T follicular helper cell (primary cell): ENCODE data around the gene NELL2.

Experiments
- DNase-seq: peaks from one replicate; pipeline ENCODE4 v3.0.0-alpha.2; 2020; ENCODE audit warnings: low read depth

NELL2 gene

DNA sequence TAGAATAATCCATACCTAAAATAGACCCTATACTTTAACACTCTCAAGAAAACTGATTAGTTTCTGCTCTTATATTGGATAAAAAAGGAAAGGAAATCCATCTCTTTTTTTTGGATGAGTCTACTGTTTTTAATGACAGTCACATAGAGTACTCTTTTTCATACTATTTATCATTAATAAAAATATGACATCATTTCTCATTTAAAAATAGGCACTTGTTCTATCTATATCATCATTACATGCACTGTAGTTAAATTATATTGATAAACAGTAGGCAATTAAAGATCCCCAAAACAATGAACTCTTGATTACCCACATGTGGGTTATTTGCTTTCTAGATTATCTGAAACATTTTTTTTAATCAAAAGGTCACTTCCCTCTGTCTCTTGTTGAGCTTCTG is 338.8 kb downstream of the NELL2 start:
- DNase-seq = no peak

DNA sequence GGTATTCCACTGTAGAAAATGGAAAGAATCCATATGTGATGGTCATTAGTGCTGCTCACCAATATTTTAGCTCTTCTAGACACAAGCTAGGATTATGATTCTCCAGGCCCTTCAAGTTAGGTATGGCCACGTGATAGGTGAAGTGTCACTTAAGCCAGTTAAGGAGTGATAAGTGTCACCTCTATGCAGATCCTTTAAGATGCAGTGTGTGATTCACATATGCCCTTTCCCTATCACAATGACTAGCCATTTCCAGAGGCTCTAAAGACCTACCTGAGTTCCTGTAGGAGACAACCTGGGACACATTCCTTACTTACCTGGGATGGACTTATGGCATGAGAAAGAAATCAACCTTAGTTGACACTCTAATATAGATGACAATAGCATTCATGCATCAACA is 343.2 kb downstream of the NELL2 start:
- DNase-seq = no peak

DNA sequence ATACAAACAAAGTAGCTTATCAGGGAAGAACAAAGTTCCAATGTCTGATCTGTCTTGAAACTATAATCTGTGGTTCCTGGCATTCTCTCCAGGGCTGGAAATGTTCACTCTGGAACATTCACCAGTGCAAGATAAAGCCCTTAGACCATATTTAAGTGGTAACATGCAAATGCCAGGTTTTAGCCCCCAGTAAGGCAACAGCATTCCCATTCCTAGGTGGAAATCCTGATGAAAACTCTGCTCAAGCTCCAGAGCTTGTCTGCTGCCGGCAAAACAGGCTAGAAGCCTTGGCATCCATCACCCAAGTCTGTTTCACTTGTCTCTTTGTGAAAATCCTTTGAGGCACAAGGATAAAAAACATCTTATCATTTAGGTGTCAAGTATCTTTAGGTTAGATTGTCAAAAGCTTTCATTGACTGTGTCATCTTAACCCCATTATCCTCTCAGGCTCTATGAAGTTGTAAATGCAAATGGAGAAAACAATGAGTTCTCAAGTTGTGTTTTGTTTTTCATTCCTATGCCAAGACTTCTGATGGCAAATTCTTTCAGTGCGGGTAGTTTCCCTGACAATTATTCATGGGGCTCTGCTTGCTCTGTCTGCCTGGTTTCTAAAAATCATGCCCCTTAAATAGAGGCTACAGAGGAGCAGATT is 344.7 kb downstream of the NELL2 start:
- no peak for DNase-seq

DNA sequence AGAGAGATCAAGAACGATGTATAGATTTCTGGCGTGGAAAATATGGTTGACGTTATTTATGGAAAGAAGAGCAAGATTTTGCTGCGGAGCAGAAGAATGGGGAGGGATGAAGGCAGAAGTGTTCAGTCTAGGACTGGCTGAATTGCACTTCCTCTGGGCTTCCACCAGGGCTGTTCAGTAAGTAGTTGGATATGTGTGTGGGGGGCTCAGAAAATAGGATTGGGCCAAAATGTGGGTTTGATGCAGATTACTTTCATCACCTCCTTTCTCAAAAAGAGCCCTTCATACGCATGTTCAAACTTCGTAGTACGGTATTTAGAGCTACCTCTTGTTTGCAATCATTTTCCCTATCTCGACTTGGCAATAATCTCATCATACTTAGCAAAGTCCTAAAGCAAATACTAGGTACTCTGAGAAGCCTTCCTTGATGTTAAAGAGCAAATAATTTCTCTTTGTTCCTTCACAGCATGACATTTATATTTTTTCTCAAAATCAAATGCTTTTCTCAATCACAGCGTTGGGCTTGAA is 349.4 kb downstream of the NELL2 start:
- no peak for DNase-seq

DNA sequence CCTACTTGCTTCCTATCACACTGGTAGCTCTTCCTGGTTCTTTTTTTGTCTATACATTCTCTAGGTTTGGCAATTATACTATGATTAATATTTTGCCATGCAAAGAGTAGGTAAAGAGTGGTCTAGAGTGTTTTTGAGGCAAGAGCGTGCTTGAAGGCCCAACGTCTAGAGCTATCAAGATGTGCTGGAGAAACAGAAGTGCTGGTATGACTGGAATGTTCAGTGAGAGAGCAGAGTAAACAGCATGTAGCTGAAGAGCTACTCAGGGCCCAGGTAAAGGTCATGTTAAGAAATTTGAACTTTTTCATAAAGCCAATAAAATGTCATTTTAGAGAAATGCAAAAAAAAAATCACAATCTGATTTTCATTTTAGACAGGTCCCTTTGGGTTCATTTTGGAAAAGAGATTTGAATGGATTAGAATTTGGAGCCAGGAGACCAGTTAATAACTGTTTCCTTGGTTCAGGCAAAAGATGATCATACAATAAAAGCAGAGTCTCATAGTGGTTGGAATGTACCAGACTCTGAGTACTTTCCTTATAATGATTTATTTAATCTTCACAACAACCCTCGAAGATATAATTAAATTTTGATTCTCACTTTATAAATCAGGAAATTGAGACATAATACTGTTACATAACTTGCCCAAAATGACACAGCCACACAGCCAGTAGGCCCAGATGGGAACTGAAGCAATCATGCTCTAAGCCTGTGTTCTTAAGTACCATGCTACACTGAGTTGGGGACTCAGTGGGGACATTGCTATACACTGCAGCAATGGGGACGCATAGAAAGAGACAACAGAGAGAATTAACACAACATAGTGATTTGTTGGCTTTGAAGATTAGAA is 350.1 kb downstream of the NELL2 start:
- DNase-seq = no peak

DNA sequence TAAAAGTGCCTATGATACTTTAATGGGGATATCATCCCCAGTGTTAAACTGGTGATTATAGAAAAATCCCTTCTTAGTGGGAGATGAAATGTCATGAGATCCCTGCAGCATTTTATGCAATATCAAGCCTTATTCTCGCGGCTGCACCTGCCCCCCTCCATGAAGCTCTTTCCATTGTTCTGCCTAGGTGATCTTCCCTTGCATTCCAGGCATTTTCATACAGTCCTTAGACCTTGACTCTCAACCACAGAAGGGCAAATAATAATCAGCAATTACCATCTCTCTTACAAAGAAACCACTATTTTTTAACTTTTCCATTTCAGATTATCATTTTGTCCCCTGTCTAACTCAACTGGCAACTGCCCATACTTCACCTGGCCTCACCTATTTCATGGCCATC is 352.3 kb downstream of the NELL2 start:
- DNase-seq = no peak

DNA sequence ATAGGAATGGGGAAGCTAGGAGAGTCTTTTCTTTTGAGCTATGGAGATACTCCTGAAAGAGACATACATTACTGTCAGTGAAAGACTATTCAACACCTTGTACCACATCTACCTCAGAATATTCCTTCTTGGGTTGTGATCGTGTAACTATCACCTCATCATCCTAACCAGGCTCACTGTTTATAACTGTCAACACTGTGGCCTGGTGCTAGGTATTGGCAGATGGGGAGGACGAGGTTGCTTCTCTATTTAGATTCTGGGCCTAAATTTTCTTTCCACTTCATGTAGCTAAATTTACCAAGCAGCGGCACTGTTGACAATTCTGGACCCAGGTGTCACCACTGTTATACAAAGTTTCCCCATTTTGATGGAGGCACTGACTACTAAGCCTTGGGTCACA is 354.4 kb downstream of the NELL2 start:
- DNase-seq = no peak

DNA sequence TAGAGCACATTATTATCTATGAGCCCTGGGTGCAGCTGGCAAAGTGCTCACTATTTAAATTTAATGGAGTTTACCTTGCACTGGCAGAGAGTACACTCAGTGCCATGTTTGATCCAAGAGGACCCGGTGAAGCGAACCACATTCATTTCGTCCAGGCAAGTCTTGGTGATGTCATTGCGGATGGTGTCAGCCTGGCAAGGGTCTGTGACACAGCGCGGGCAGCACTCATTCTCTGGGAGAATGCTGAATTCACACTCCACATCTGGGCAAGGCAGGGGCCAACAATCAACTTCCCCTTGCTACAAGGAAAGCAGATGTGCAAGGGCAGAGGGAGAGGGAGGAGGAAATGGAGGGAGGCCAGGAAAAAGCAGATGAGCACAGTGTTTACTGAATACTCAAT is 356.2 kb downstream of the NELL2 start:
- DNase-seq = no peak

DNA sequence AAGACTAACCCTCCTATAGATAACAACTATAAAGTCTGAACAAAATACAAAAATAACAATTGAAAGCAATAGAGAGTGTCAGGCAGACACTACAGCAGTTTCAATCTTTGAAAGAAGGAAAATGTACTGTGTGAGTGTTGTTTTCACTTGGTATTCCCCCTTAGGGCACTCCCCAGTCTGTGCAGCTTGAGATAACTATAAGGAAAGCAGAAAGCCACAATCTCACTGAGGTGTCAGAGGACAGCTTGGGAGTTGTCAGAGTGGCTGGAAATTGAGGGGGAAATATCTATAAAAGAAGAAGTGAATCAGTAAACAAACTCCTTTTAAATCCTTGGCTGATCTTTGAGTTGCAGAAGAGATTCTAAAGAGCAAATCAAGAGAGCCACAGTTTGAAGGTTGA is 364.8 kb downstream of the NELL2 start:
- no peak for DNase-seq

DNA sequence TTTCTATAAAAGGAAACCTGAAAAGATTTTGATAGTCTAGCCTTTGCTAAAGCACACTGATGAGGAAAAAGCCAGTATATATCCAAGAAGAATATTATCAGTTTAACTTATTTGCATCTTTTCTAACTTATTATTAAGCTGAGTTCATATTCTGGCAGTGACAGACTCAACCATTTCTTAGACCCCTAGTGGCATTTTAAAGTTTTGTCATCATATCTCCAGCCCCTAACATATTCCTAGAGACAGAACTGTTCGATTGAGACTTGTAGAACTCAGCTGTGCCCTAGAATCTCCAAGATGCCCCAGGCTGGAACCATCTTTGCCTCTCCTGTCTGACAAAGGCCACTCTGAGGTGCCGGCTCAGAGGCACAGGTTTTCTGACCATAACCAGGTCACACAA is 365.6 kb downstream of the NELL2 start:
- DNase-seq = no peak

DNA sequence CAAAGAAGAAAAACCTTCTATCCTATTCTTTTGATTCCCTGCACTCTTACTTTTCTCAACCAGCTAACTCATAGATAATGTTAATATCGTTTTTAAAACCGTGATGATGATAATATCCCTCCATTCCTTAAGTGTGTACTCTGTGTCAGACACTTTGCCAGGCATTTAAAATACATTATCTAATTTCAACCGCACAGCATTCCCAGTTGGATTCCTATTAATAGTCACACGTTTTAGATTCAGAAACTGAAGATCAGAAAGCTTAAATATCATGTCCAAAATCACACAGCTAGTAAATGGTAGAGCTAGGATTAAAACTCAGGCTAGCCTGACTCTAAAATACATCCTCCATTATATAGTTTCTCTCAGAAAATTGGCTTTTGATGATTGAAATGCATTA is 366.0 kb downstream of the NELL2 start:
- no peak for DNase-seq

DNA sequence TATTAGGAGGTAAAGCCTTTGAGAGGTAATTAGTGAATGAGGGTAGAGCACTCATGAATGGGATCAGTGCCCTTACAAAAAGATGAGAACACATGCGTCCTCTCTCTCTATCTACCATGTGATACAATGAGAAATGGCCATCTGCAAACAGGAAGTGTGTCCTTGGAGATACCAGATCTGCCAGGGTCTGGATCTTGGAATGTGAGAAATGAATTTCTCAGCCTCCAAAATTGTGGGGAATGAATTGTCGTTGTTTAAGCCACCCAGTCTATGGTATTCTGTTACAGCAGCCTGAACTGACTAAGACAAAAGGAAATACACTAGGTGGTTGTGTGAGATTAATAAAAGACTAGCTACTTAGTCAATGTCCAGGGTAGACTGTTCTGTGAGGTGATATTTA is 366.6 kb downstream of the NELL2 start:
- DNase-seq = no peak

DNA sequence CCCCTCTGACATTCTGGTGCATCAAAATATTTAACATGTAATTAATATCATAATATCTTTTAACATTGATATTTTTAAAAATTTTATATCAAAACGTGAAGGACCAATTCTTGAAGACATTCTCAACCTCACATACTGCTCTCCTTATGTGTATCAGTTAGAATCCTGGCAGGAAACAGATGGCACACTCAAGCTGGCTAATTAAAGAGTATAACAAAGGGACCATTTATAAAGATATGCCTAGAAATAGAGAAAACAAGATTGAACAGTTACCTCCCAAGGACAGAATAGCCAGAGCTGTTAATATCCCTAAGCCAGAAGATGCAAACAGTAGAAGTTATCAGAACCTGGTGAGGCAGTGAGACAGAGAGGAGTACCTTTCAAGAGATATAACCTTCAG is 368.7 kb downstream of the NELL2 start:
- no peak for DNase-seq

DNA sequence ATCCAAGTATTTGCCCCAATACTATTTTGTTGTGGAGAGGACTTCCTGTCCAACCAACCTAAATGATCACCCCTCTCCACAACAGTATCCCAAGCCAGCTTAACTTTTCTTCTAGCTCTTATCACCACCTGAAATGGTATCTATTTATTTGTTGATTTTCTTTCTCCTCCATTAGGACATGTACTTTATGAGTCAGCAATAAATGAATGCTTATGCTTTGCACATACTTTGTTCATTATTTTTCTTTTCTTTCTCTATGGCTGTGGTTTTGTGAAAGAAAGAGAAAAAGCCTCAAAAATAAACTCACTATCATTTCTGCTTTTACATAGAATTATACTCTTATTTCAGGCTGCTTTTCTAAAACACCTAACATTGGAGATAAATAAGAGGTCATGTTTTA is 371.3 kb downstream of the NELL2 start:
- DNase-seq = no peak

DNA sequence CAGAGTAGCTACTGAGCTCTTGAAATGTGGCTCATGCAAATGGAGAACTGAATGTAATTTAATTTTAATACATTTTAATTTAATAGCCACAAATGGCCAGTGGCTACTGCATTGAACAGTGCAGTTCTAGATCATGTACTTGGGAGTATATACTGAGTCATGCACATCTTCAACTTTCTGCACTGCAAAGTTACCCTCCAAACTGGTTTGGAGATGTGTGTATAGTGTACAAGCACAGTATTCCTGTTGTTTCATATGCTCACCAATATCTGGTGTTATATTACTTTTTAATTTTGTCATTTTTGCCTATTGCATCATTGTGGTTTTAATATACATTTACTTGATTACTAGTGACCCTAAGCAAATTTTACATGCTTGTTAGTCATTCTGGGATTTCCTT is 372.8 kb downstream of the NELL2 start:
- DNase-seq = no peak

DNA sequence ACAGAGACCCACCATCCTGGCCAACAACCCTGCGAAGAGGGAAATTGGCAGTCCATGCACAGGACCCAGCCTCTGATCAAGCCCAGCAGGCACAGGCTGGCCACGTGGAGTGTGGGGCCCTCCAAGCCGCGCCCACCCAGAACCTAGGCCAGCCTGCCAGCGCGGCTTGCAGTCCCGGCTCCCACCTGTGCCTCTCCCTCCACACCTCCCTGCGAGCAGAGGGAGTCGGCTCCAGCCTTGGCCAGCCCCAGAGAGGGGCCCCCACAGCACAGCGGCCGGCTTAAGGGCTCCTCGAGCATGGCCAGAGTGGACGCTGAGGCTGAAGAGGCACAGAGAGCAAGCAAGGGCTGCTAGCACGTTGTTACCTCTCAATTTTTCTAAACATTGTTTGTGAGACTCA is 373.4 kb downstream of the NELL2 start:
- DNase-seq = no peak

DNA sequence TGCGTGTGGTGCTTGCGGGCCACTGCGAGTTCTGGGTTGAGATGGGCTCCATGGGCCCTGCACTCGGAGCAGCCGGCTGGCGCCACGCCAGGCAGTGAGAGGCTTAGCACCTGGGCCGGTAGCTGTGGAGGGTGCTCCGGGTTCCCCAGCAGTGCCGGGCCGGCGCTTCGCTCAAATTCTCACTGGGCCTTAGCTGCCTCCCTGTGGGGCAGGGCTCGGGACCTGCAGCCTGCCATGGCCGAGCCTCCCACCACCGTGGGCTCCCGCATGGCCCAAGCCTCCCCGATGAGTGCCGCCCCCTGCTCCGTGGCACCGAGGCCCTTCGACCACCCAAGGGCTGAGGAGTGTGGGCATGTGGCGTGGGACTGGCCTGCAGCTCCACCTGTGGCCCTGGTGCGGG is 375.7 kb downstream of the NELL2 start:
- DNase-seq = no peak

DNA sequence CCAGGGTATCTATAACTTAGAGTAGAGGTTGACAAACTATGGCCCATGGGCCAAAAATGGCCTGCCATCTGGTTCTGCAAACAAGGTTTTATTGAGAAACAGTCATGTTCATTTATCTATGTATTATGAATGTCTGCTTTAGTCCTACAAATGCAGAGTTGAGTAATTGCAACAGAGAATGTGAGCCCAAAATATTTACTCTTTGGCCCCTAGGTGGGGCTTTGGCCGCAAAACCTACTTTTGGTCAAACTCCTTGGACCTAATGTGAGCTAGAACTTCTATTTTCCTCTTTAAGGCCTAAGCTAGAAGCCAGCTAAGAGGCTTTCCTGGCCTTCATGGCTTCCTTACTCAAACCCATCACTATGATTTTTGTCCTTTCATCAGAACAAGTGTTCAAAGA is 379.1 kb downstream of the NELL2 start:
- DNase-seq = no peak

DNA sequence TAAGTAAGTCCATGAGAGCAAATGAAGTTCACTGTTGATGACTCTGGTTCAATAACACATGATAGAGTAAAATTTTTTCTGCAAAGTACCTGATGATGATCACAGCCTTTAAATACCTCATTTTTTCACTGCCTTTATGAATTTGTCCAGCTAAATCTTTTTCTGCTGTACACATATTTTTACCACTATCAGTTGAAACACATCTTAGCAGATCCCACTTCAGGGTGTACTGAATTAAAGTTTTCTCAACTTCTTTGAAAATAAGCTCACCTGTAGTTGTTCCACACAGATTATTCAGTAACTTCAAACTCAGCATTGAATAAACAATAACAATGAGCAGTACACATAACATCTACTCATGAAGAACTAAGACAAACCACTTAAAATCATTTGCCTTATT is 385.9 kb downstream of the NELL2 start:
- DNase-seq = no peak

DNA sequence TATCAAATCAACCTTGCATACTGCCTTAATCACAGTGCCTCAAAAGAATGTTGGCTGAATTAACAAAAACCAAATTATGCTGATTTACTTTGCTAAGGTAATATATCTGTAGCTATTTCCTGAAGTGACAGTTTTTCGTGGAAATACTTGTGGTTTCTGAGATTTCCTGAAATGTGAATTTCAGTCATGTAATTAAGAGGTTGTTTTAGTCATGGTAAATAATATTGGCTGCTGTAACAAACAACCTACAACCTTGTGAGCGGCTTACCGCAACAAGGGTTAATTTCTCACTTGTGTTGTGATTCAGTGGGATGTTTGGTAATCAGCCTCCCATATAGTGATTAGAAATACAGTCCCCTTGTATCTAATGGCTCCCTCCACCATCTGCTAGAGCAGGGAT is 387.9 kb downstream of the NELL2 start:
- DNase-seq = no peak

DNA sequence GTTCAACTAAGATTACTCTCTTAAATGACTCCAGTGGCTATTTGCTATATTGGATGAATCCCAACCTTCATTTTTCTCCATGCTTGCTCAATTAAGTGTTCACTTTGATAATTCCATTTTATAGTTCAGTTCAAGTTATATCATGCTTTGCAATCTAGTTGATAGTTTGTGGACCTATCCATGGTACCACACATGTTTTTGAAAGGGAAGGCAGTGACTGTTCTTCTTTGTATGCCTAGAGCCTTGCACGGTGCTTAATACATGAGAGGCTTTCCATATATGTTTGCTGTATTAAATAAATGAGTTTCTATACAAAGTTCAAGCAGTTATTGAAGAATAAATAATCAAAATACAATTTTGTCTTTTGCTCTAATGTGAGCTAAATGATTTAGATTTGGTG is 391.3 kb downstream of the NELL2 start:
- DNase-seq = no peak

DNA sequence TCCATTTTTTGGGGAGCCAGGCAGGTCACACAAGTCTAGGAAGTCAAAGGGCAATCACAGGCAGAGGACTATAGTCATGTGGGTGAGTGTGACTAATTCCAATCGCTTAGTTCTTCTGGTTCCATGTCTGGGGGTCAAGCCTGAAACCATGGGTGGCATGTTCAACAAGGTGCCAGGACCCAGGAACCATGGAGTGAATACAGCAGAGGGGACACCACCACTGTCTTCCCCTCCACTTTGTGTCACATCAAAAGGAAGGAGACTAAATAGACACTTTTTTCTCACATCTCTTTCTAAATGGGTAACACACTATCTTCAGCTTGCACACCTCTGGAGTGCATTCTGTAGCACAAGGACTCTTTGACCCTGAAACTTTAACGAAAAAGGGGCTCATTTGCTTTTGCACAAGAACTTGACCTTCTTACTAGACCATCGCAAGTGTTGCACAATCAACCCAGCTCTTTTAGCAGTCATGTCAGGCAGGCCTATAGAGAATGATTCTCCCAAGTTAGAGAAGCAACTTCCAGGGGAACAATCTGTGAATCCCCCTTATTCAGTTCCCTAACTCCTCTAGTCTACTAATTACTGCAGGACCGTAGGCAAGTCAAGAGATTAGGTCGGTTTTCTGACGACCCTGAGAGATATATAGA is 398.7 kb downstream of the NELL2 start:
- DNase-seq = no peak

DNA sequence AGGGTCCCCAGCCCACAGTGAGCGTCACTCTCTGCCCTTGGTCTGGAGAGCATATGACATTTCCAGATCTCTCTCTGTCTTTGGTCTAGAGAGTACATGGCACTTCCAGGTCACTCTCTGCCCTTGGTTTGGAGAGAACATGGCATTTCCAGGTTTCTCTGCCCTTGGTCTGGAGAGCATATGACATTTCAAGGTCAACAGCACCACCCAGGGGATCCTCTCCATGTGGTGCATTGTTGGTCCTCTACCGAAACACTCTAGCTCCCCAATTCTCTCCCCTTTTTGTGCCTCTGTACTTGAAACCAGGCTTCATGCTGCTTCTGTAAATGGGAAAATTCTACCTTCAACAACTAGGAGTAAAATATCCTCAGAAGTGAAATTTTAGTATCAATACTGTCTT is 399.4 kb downstream of the NELL2 start:
- DNase-seq = no peak
